PC-3 (cell line): ENCODE results near the gene CCDC91. TPM values are rescaled to one million over a fixed set of nuclear protein-coding genes. Genes with fewer than 3 reads are reported as not detected.
"Not testable (repeated sequence)": the region's sequence is repeated elsewhere in the genome, so short reads cannot be mapped to it uniquely, and the experiment has no call there.

Experiments
- ATAC-seq: fragments of 200-7000 bp; cut with Tn5 transposase; 2 replicates; pipeline ENCODE4 v1.9.1; 2020; ENCODE audit warnings: mild to moderate bottlenecking, moderate library complexity
- BruUV-seq: library from RNA; stranded (reverse); fragments of 400-500 nt; replicated peaks from 2 replicates; lab custom pipeline; 2021; lab: Mats Ljungman, UMichigan
- CTCF ChIA-PET: fragments of 300-600 bp; sonication (Branson Sonifier 250); formaldehyde crosslinking; loops from one replicate; lab custom pipeline; 2022; ENCODE audit warnings: antibody characterized with exemption; lab: Charles Lee
- POLR2A ChIA-PET: fragments of 300-600 bp; sonication (Branson Sonifier 250); formaldehyde crosslinking; loops from one replicate; lab custom pipeline; 2022; ENCODE audit warnings: antibody characterized with exemption; ENCODE audit not compliant: unreplicated experiment; lab: Charles Lee
- DNase-seq: peaks from one replicate; pipeline ENCODE4 v3.0.0-alpha.2; 2015
- H2AFZ ChIP-seq: fragments of 300-600 bp; sonication (generic); 2 replicates; pipeline ENCODE4 v1.6.0; 2016; ENCODE audit warnings: antibody characterized with exemption, low read length
- H3F3A ChIP-seq: fragments of 300-600 bp; sonication (generic); one replicate; pipeline ENCODE4 v1.6.0; 2017; ENCODE audit warnings: antibody characterized with exemption, low read length, control low read depth, mild to moderate bottlenecking; ENCODE audit not compliant: unreplicated experiment
- H3K27ac ChIP-seq: fragments of 300-600 bp; sonication (generic); 2 replicates; pipeline ENCODE4 v1.5.1; 2016; ENCODE audit warnings: mild to moderate bottlenecking, low read length
- H3K27me3 ChIP-seq: fragments of 300-600 bp; sonication (generic); 2 replicates; pipeline ENCODE4 v1.6.1; 2016; ENCODE audit warnings: low read length, mixed read lengths
- H3K36me3 ChIP-seq: fragments of 300-600 bp; sonication (generic); 2 replicates; pipeline ENCODE4 v1.6.1; 2016; ENCODE audit warnings: low read depth, mixed run types, low read length, mixed read lengths
- H3K4me1 ChIP-seq: fragments of 300-600 bp; sonication (generic); 2 replicates; pipeline ENCODE4 v1.5.1; 2016; ENCODE audit warnings: low read length; ENCODE audit not compliant: insufficient read depth
- H3K4me2 ChIP-seq: fragments of 300-600 bp; sonication (generic); 2 replicates; pipeline ENCODE4 v1.6.0; 2016; ENCODE audit warnings: low read length
- H3K4me3 ChIP-seq: fragments of 300-600 bp; sonication (generic); 2 replicates; pipeline ENCODE4 v1.5.1; 2016; ENCODE audit warnings: mild to moderate bottlenecking, low read length, mixed read lengths
- H3K79me2 ChIP-seq: fragments of 300-600 bp; sonication (generic); 2 replicates; pipeline ENCODE4 v1.6.1; 2017; ENCODE audit warnings: low read length, mixed read lengths
- H3K9ac ChIP-seq: fragments of 300-600 bp; sonication (generic); 2 replicates; pipeline ENCODE4 v1.6.0; 2016; ENCODE audit warnings: mild to moderate bottlenecking, low read length
- H3K9me2 ChIP-seq: fragments of 300-600 bp; sonication (generic); replicated peaks from 2 replicates; pipeline ENCODE4 v1.6.1; 2016; ENCODE audit warnings: mixed run types, low read length, mixed read lengths
- H3K9me3 ChIP-seq: fragments of 300-600 bp; sonication (generic); 2 replicates; pipeline ENCODE4 v1.6.1; 2016; ENCODE audit warnings: low read length, mixed read lengths
- H4K20me1 ChIP-seq: fragments of 300-600 bp; sonication (generic); 2 replicates; pipeline ENCODE4 v1.6.1; 2016; ENCODE audit warnings: low read length, mixed read lengths
- CTCF ChIP-seq: fragments of 300-600 bp; sonication (generic); conservative IDR thresholded peaks from 2 replicates; pipeline ENCODE4 v1.5.1; 2017; ENCODE audit warnings: antibody characterized with exemption, low read depth, mild to moderate bottlenecking, low read length
- EZH2 ChIP-seq: fragments of 300-600 bp; sonication (generic); IDR thresholded peaks from one replicate; pipeline ENCODE4 v1.6.1; 2017; ENCODE audit warnings: antibody characterized with exemption, mild to moderate bottlenecking, low read length; ENCODE audit not compliant: unreplicated experiment
- EZH2phosphoT487 ChIP-seq: fragments of 300-600 bp; sonication (generic); IDR thresholded peaks from 2 replicates; pipeline ENCODE4 v1.6.1; 2018; ENCODE audit warnings: mild to moderate bottlenecking, antibody characterized with exemption, low read length, borderline replicate concordance
- intact Hi-C: fragments of 100-400 bp; cut with micrococcal nuclease; formaldehyde crosslinking; loops from 2 replicates; pipeline ENCODE4 v1.9.0; 2023
- total RNA-seq: library from RNA; depleted of rRNA; stranded (reverse); fragments of >200 nt; gene quantifications from 2 replicates; pipeline ENCODE4 v1.2.3, GENCODE V29; 2014

CCDC91 gene
- total RNA-seq, 1 experiment from 2014 or later = 15.7 TPM

- H3K9me3 ChIP-seq = peaks cover 12% of the 10 kb centered on the region
- no peaks in the 10 kb centered on the region for H3K27me3 ChIP-seq
- H3K4me3 ChIP-seq = no peak overlapping the region
- CTCF ChIA-PET = no interaction called here
- BruUV-seq = no TSS peak
- POLR2A ChIA-PET = no interaction called here
- H2AFZ ChIP-seq = no peak overlapping the region
- intact Hi-C loops = no loop called here
- no peak for ATAC-seq
- no peak for TF ChIP-seq EZH2phosphoT487
- H3K9ac ChIP-seq = no peak overlapping the region
- no peaks in the 10 kb centered on the region for H3K79me2 ChIP-seq
- no peaks in the 10 kb centered on the region for H3F3A ChIP-seq
- no peak overlapping the region for H3K4me2 ChIP-seq
- peak; percentile 23 for DNase-seq
- peaks cover 22% of the 10 kb centered on the region; the same call in 1 of the 2 replicates for H3K36me3 ChIP-seq
- H3K9me2 ChIP-seq = no peaks in the 10 kb centered on the region
- no peaks in the 10 kb centered on the region for H4K20me1 ChIP-seq
- no peaks in the 10 kb centered on the region for H3K4me1 ChIP-seq
- no peak overlapping the region for H3K27ac ChIP-seq
Measured at GRCh38 chr12:28374556-28374955, 184.3 kb downstream of the CCDC91 start.

- POLR2A ChIA-PET = no interaction called here
Measured at GRCh38 chr12:28378736-28379135, 188.5 kb downstream of the CCDC91 start.

GRCh38 chr12:28379779-28380178 is 189.5 kb downstream of the CCDC91 start:
- H3K4me3 ChIP-seq, H4K20me1 ChIP-seq, POLR2A ChIA-PET, H3K9me3 ChIP-seq, H3K79me2 ChIP-seq, H3K4me1 ChIP-seq, H3K27me3 ChIP-seq, DNase-seq, H3K27ac ChIP-seq, H2AFZ ChIP-seq, CTCF ChIA-PET, H3K9me2 ChIP-seq, H3K36me3 ChIP-seq, H3K4me2 ChIP-seq, H3K9ac ChIP-seq, ATAC-seq, BruUV-seq, H3F3A ChIP-seq: not testable (repeated sequence)
- intact Hi-C loops = loop anchor here (10.0 kb wide), 1 partner anchor 185 kb away; the partner anchor contains the start of gene CCDC91

More at GRCh38 chr12:28378736-28379135, 188.5 kb downstream of the CCDC91 start:
- Histone ChIP-seq H3K9me2 (no peaks in the 10 kb centered on the region), H3K4me1 (no peaks in the 10 kb centered on the region), H3F3A (no peaks in the 10 kb centered on the region), H3K4me3 (no peak overlapping the region), H3K4me2 (no peak overlapping the region), H3K79me2 (no peaks in the 10 kb centered on the region), H3K9ac (no peak overlapping the region), H4K20me1 (no peaks in the 10 kb centered on the region), H3K36me3 (no peaks in the 10 kb centered on the region), H3K27me3 (no peaks in the 10 kb centered on the region), H3K27ac (no peak overlapping the region), H2AFZ (no peak overlapping the region), H3K9me3 (no peaks in the 10 kb centered on the region)
- ATAC-seq = peak; percentile 79
- CTCF ChIA-PET = no interaction called here
- BruUV-seq = no TSS peak
- DNase-seq = peak; percentile 50
- intact Hi-C loops = no loop called here
- TF ChIP-seq CTCF (no peak), EZH2phosphoT487 (no peak), EZH2 (no peak)

- BruUV-seq = no TSS peak
- Histone ChIP-seq H3K36me3 (no peaks in the 10 kb centered on the region), H3K9me2 (no peaks in the 10 kb centered on the region), H3F3A (no peaks in the 10 kb centered on the region), H3K27ac (no peak overlapping the region), H3K9ac (no peak overlapping the region), H2AFZ (no peak overlapping the region), H3K4me2 (no peak overlapping the region), H3K79me2 (no peaks in the 10 kb centered on the region), H3K4me1 (peaks cover 4% of the 10 kb centered on the region), H3K9me3 (no peaks in the 10 kb centered on the region), H3K4me3 (no peak overlapping the region), H4K20me1 (no peaks in the 10 kb centered on the region), H3K27me3 (no peaks in the 10 kb centered on the region)
- DNase-seq (no peak), ATAC-seq (no peak)
- intact Hi-C loops = loop anchor here (10.0 kb wide), 1 partner anchor 189 kb away; the partner anchor contains the start of gene CCDC91
- POLR2A ChIA-PET = no interaction called here
- no peak for TF ChIP-seq CTCF
- TF ChIP-seq EZH2phosphoT487 = no peak
- no peak for TF ChIP-seq EZH2
- CTCF ChIA-PET = no interaction called here
Measured at GRCh38 chr12:28383368-28383767, 193.1 kb downstream of the CCDC91 start.
